ENCODE measurements around the gene EHD4.

The EHD4 gene

DNA sequence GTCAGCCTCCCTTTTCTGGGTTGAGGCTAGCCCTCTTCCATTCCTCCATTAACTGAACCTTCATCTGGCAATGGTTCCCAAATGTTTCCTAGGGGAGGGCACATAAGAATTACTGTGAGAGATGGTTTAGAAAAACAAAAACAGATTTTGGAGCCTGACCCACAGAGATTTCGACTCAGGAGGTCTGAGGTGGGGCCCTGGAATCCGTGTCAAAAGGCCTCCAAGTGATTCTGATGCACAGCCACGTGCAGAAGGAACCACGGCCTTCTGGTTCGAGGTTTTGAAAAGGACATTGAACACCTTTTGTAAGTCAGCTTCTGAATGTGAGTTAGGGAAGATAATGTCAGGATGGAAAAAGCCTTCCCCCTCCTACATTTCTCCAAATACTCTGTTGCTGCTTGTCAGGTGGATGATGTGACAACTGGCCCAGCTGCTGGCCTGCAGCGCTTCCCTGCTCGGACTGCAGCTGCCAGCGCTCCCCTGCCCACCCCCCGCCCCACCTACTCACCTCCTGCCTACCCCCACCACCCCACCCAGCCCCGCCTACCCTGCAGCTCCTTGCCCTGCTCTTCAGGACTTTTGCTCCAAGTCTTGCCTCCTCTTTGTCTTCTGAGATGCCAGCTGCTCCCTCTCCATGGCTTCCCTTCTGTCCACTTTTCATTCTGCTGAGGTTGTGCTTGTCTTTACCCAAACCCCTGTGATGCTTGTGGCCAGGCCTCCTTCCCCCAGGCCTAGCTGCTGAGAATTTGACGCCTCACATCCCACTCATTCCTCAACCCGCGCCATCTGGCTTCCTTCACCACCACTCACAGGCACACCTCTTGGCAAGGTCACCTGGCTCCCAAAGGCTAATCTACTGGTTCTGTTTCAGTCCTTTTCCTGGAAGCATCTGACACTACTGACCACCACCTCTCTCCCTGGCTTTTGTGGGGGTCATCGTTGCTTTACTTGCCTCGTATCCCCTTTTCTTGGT is 6.6 kb downstream of the EHD4 start:
- H3K27ac Mint-ChIP-seq, result no peak overlapping the region
- H3K4me3 Mint-ChIP-seq, result no peak overlapping the region

DNA sequence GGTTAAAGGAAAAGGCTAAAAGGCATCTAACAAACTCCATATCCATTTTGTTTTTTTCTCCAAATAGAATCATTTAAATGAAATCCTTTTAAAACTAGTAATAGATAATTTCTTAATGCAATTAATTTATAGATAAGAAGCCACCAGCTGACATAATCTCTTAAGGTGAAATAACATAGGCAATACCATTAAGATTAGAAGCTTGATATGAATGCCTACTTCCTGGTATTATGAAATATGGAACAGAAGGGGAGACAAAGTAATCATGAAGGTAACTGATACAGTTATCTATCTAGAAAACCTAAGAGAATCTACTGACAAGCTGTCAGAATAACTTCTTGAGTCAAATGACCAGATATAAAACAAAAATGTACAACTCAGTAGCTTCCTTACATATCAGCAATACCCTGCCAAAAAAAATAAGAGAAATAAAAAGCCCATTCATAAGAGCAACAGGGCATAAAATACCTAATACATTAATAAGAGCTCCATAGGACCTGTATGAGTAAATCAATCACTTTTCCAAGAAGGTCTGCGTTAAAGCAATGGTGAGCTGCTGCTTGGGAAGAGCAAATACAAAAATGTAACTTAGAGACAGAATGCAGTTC is 10.7 kb downstream of the EHD4 start:
- H3K27ac Mint-ChIP-seq, result no peak overlapping the region
- H3K27me3 Mint-ChIP-seq (ENCODE audit: low read depth), result no peaks in the 10 kb centered on the region
- H3K9me3 Mint-ChIP-seq, result no peaks in the 10 kb centered on the region
- peaks cover 39% of the 10 kb centered on the region for H3K4me1 Mint-ChIP-seq (ENCODE audit: low read depth)
- H3K36me3 Mint-ChIP-seq (ENCODE audit: low read depth), result peaks cover 13% of the 10 kb centered on the region
- no peak overlapping the region for H3K4me3 Mint-ChIP-seq

More for the DNA sequence above, 6.6 kb downstream of the EHD4 start:
- H3K9me3 Mint-ChIP-seq, result no peaks in the 10 kb centered on the region
- H3K27me3 Mint-ChIP-seq (ENCODE audit: low read depth), result no peaks in the 10 kb centered on the region
- H3K36me3 Mint-ChIP-seq (ENCODE audit: low read depth), result peaks cover 19% of the 10 kb centered on the region
- peaks cover 57% of the 10 kb centered on the region for H3K4me1 Mint-ChIP-seq (ENCODE audit: low read depth)

DNA sequence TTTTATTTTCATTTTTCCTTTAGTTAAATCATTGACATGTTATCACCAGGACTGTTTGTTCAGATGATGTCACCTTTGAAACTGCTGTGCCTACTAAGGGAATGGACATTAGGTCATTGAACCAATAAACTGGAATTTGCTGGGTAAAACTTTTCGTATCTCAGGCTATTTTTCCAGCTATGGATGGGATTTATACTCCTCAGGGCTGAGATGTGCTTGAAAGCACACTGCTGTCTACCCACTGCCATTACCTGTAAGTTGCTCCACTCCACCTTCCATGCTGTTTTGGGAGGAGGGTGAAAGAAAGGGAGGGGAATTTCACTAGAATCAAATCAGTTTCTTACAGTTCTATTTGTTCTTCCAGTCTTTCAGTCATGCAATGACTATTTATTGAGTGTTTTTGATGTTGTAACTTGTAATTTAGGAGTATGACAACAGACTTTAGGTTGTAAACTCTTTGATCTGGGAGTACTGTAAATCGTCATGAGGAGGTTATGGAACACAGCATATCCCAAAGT is 11.3 kb downstream of the EHD4 start:
- H3K27ac Mint-ChIP-seq, result no peak overlapping the region
- H3K36me3 Mint-ChIP-seq (ENCODE audit: low read depth), result peaks cover 8% of the 10 kb centered on the region
- peaks cover 37% of the 10 kb centered on the region for H3K4me1 Mint-ChIP-seq (ENCODE audit: low read depth)
- H3K27me3 Mint-ChIP-seq (ENCODE audit: low read depth), result no peaks in the 10 kb centered on the region
- no peak overlapping the region for H3K4me3 Mint-ChIP-seq
- no peaks in the 10 kb centered on the region for H3K9me3 Mint-ChIP-seq

DNA sequence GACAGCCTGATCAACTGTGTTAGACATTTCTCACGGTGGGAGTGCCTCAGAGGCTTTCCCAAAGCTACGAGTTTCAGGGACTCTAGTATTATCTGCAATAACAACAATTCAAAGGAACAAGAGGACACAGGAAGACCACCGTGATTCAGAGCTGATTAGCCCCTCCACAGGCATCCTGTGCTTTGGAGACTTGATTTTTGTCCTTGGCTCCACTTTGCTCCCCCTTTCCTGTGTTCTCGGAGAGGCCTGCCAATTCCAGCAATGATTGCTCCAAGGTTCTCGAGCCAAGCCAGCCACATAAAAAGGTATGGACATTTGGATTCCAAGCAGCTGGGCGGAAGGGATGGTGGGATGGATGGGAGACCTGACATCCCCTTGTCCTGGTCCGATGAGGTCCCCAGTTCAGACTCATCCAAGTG is 14.3 kb downstream of the EHD4 start:
- Mint-ChIP-seq H3K27ac (no peak overlapping the region), H3K4me3 (no peak overlapping the region), H3K9me3 (no peaks in the 10 kb centered on the region), H3K36me3 (ENCODE audit: low read depth) (peaks cover 6% of the 10 kb centered on the region), H3K4me1 (ENCODE audit: low read depth) (peaks cover 31% of the 10 kb centered on the region), H3K27me3 (ENCODE audit: low read depth) (no peaks in the 10 kb centered on the region)

DNA sequence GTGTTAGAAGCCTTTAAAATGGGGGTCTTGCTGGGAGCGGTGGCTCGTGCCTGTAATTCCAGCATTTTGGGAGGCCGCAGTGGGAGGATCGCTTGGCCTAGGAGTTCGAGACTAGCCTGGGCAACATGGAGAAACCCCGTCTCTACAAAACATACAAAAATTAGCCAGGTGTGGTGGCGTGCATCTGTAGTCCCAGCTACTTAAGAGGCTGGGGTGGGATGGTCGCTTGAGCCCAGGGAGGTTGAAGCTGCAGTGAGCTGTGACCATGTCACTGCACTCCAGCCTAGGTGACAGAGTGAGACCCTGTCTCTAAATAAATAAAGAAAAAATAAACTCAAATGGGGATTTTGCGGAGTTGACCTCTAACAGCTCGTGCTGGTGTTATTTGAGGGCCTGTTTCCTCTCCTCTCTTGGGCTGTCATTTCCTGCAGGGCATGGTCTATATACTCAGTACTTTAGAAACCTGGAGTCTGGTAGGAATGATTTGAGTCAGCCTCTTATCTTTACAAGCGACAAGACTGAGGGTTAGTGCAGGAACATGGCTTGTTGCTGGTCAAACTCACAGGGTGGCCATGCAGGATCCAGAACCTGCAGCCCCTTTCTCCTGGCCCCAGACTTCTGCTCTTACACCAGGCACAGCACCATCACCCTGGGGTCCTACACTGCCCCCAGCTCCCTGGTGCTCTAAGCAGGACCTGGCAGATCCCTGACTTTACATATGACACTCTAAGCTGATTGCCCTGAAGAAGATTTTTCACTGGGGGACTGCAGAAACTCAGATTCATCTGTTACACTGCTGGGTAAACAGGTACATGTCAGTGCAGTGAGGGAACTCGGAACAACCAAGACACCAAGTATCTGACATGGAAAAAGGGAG is 15.1 kb downstream of the EHD4 start:
- Mint-ChIP-seq H3K27me3 (ENCODE audit: low read depth) (no peaks in the 10 kb centered on the region), H3K4me1 (ENCODE audit: low read depth) (peaks cover 31% of the 10 kb centered on the region), H3K4me3 (peak overlapping the region; percentile 6), H3K9me3 (no peaks in the 10 kb centered on the region), H3K36me3 (ENCODE audit: low read depth) (peaks cover 8% of the 10 kb centered on the region), H3K27ac (peak overlapping the region; percentile 76)

DNA sequence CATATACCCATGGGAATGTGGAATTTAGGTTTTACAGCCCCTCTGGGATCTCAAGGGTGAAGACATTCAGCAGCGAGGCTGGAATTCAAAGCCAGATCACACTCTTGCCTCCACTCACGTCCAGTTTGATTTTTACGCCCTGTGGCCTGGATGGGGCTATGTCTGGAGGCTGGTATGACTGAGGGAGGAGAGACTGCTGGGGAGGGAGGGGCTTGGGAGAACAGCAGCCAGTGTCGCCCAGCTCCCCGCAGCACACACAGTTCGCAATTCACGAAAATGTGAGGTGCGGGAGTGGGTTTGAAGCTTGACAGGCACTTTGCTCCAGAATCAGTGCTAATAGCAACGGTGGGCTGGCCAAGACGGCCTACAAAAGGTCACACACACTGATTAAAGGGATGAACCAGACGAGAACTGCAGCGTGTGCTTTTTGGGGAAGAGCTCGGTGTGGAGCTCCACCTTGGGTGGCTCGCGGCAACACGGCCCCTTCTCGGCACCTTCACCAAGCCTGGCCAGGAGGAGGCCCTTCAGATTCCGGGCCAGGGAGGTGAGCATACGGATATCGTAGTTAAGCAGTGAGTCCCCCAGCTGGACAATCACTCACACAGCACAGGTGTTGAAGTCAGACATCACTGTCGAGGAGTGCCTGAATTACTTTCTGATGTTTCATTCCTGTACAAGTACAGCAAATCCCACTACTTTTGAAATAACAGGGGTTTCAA is 16.4 kb downstream of the EHD4 start:
- peaks cover 20% of the 10 kb centered on the region for H3K4me1 Mint-ChIP-seq (ENCODE audit: low read depth)
- H3K27ac Mint-ChIP-seq, result no peak overlapping the region
- H3K36me3 Mint-ChIP-seq (ENCODE audit: low read depth), result peaks cover 14% of the 10 kb centered on the region
- H3K9me3 Mint-ChIP-seq, result no peaks in the 10 kb centered on the region
- no peaks in the 10 kb centered on the region for H3K27me3 Mint-ChIP-seq (ENCODE audit: low read depth)
- H3K4me3 Mint-ChIP-seq, result no peak overlapping the region

DNA sequence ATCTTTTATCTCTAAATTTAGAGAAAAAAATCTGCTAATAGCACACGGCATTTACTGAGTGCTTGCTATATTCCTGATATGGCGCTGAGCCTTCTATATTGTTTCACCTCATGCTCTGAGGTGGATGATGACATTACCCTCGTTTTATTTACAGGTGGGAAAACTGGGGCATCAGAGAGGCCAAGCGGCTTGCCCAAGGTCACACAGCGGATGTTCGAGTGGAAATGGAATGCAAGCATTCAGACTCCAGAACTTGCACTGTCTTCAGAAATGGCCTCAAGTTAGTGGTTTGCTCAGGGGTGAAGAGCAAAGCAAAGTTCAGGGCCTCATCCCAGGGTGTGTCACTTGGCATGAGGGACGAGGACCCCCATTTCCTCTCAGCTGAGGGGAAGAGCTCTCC is 17.3 kb downstream of the EHD4 start:
- Mint-ChIP-seq H3K4me1 (ENCODE audit: low read depth) (peaks cover 19% of the 10 kb centered on the region), H3K9me3 (no peaks in the 10 kb centered on the region), H3K36me3 (ENCODE audit: low read depth) (peaks cover 18% of the 10 kb centered on the region), H3K27me3 (ENCODE audit: low read depth) (no peaks in the 10 kb centered on the region), H3K27ac (no peak overlapping the region), H3K4me3 (no peak overlapping the region)

DNA sequence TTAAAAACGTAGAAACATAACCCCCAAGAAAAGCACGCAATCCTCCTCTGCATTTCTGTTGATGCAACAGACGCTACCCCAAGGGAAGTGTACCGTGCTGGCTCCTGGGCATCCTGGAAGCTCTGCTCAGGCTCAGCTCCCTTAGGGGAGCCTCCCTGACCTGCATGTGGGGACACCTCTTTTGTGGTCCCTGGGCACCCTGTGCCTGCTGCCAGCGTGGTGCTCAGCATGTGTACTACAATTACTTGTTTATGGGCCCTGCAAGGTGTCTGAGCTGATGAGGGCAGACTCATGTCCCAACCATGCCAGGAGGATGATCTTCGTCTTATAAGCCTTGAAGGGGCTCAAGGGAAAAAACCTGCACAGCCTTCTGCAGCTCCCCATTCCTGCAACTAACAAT is 18.3 kb downstream of the EHD4 start:
- Mint-ChIP-seq H3K9me3 (no peaks in the 10 kb centered on the region), H3K27ac (no peak overlapping the region), H3K27me3 (ENCODE audit: low read depth) (no peaks in the 10 kb centered on the region), H3K4me3 (no peak overlapping the region), H3K4me1 (ENCODE audit: low read depth) (peaks cover 19% of the 10 kb centered on the region), H3K36me3 (ENCODE audit: low read depth) (peaks cover 14% of the 10 kb centered on the region)

DNA sequence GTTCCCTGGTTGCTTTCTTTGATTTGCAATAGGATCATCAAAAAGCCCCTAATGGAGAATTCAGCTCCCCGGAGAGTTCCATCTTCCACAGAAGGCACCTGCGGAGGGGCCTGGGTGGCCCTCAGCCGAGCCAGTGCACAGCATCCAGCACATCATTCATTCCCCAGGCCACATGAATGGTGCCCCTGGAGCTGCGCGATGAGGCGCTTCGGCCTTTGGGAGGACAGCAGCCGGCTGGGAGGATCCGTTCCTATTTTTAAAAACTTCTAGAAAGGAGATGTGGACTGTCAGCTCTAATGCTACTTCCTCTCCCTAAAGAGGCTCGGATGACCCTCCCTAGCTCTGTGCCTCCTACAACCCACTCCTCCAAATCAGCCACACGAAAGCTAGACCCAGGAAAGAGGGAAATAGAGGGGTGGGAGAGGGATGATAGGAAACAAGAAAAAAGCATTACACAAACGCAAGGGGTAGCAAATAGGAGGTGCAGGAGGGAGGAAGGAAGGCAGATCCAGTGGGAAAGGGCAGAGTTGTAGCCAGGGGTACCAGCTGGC is 20.3 kb downstream of the EHD4 start:
- Mint-ChIP-seq H3K27ac (no peak overlapping the region), H3K36me3 (ENCODE audit: low read depth) (peaks cover 16% of the 10 kb centered on the region), H3K4me1 (ENCODE audit: low read depth) (peaks cover 8% of the 10 kb centered on the region), H3K27me3 (ENCODE audit: low read depth) (no peaks in the 10 kb centered on the region), H3K4me3 (no peak overlapping the region), H3K9me3 (no peaks in the 10 kb centered on the region)

DNA sequence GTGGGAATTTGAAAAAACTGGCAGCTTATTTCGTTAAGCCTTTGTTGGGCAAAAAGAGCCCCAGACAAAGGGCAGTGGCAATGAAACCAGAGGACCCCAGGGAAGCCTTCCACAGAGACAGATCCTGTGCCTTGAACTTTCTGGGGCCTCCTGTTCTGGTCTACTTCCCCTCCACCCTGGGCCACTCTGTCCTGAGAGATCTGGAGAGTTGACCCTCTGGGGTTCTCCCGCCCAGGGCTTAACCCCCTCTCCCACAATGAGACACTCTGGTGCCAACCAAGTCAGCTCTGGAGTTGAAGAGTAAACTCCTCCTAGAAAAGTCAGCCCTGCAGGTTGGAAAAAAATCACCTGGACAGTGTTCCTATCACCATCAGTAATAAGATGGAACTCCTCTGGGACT is 20.8 kb downstream of the EHD4 start:
- H3K4me3 Mint-ChIP-seq, result no peak overlapping the region
- H3K9me3 Mint-ChIP-seq, result no peaks in the 10 kb centered on the region
- no peak overlapping the region for H3K27ac Mint-ChIP-seq
- H3K27me3 Mint-ChIP-seq (ENCODE audit: low read depth), result no peaks in the 10 kb centered on the region
- H3K4me1 Mint-ChIP-seq (ENCODE audit: low read depth), result peaks cover 6% of the 10 kb centered on the region
- peaks cover 16% of the 10 kb centered on the region for H3K36me3 Mint-ChIP-seq (ENCODE audit: low read depth)

DNA sequence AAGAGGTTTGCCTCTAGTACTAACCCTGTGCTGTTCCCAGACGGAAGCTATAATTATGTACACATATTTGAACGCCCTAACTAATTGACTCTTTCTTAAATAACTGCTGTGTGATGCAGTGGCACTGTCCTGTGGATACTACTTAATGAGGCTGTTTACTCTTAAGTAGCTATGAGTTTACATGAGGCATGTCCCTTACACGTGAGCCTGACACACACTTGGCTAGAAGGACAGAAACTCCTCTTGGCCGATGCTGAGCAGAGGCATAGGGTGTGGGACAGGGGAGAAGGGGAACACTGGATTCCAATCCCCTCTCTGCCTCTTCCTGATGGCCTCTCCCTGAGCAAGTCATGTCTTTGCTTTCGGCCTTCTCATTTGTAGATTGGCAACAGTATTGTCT is 21.9 kb downstream of the EHD4 start:
- H3K27me3 Mint-ChIP-seq (ENCODE audit: low read depth), result no peaks in the 10 kb centered on the region
- no peak overlapping the region for H3K27ac Mint-ChIP-seq
- H3K4me1 Mint-ChIP-seq (ENCODE audit: low read depth), result peaks cover 4% of the 10 kb centered on the region
- no peak overlapping the region for H3K4me3 Mint-ChIP-seq
- peaks cover 19% of the 10 kb centered on the region for H3K36me3 Mint-ChIP-seq (ENCODE audit: low read depth)
- no peaks in the 10 kb centered on the region for H3K9me3 Mint-ChIP-seq

DNA sequence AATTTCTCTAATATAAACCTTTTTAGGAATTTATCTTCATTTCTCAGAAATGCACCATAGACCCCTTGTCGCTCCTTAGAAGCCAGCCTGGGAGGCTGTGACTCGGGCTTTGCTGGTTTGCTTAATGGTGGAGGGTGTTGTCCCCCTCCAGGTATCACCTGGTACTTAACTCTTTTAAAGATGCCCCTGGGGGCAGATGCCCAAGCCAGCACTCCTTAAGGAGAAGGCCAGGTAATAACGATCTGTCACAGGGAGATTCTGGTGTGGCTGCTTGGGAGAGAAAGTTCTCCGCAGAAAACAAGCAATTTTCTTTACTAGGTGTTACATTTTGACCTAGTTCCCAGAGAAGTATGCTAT is 22.3 kb downstream of the EHD4 start:
- no peak overlapping the region for H3K4me3 Mint-ChIP-seq
- peaks cover 20% of the 10 kb centered on the region for H3K36me3 Mint-ChIP-seq (ENCODE audit: low read depth)
- peaks cover 7% of the 10 kb centered on the region for H3K4me1 Mint-ChIP-seq (ENCODE audit: low read depth)
- no peak overlapping the region for H3K27ac Mint-ChIP-seq
- no peaks in the 10 kb centered on the region for H3K9me3 Mint-ChIP-seq
- no peaks in the 10 kb centered on the region for H3K27me3 Mint-ChIP-seq (ENCODE audit: low read depth)

DNA sequence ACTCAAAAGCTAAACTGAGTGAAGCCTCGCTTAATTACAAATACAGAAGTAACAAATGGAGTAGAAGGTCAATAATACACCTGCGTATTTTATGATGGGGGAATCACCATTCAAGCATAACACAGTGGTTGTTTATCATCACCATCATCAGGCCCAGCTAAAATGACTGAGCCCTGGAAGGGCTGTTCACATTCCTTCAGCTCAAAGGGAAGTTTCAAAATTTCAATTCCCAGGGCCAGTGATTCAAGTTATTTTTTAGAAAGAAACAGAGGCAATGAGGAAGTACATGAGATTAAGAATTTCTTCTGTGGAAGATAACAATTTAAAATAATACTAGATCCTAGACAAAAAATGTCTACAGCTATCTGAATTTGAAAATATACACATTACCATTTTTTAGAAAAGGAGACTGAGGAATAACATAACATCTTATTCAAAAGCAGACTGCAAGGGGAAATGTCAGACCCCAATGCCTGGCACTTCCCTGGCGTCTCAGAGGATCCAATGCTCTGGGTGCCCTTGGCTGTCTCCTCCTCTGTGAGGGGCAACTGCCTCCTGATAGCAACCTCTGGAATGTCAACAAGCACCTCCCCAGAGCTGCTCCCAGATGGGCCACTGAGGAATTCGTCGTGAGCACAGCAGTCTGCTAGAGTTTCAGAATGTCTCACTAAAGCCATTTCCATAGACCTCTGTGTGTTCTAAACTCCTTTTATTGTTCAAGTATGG is 22.8 kb downstream of the EHD4 start:
- Mint-ChIP-seq H3K36me3 (ENCODE audit: low read depth) (peaks cover 20% of the 10 kb centered on the region), H3K4me3 (no peak overlapping the region), H3K9me3 (no peaks in the 10 kb centered on the region), H3K4me1 (ENCODE audit: low read depth) (peaks cover 7% of the 10 kb centered on the region), H3K27me3 (ENCODE audit: low read depth) (no peaks in the 10 kb centered on the region), H3K27ac (no peak overlapping the region)
